Activated CD8-positive, alpha-beta T cell treated with anti-CD3 and anti-CD28 coated beads for 36 hours (primary cell): Measurements from ENCODE around the gene ITPR2. TPM values are rescaled to one million over a fixed set of nuclear protein-coding genes. Genes with fewer than 3 reads are reported as not detected.

Experiments
- ATAC-seq: fragments of 200-7000 bp; cut with Tn5 transposase; one replicate; pipeline ENCODE4 v1.10.0; 2021; ENCODE audit warnings: mild to moderate bottlenecking, moderate library complexity
- CTCF ChIA-PET: fragments of 350-600 bp; sonication (Branson Sonifier 250); formaldehyde crosslinking; loops from one replicate; lab custom pipeline; 2021; ENCODE audit warnings: antibody characterized with exemption; lab: Charles Lee
- POLR2A ChIA-PET: fragments of 350-600 bp; sonication (Branson Sonifier 250); formaldehyde crosslinking; loops from one replicate; lab custom pipeline; 2021; ENCODE audit warnings: antibody characterized with exemption; lab: Charles Lee
- DNase-seq: peaks from one replicate; pipeline ENCODE4 v3.0.0-alpha.2; 2020
- H3K27ac Mint-ChIP-seq: one replicate; pipeline ENCODE4 v1.8.0; 2021; ENCODE audit warnings: mild to moderate bottlenecking, mixed read lengths
- H3K27me3 Mint-ChIP-seq: one replicate; pipeline ENCODE4 v1.8.0; 2021; ENCODE audit warnings: mixed read lengths
- H3K36me3 Mint-ChIP-seq: one replicate; pipeline ENCODE4 v1.8.0; 2021; ENCODE audit warnings: low read depth, mixed read lengths
- H3K4me1 Mint-ChIP-seq: one replicate; pipeline ENCODE4 v1.8.0; 2021; ENCODE audit warnings: low read depth, mixed read lengths
- H3K4me3 Mint-ChIP-seq: one replicate; pipeline ENCODE4 v1.8.0; 2021; ENCODE audit warnings: mild to moderate bottlenecking, moderate library complexity, mixed read lengths
- H3K9me3 Mint-ChIP-seq: one replicate; pipeline ENCODE4 v1.8.0; 2021; ENCODE audit warnings: mixed read lengths
- CTCF ChIP-seq: fragments of 200-600 bp; IDR thresholded peaks from one replicate; pipeline ENCODE4 v1.8.0; 2022; ENCODE audit warnings: antibody characterized with exemption, mild to moderate bottlenecking
- intact Hi-C: fragments of 100-400 bp; cut with micrococcal nuclease; formaldehyde crosslinking; loops from one replicate; pipeline ENCODE4 v1.10.0; 2022
- total RNA-seq, 2 experiments: library from RNA; stranded (reverse); gene quantifications; one replicate each; pipeline ENCODE4 v1.2.3, GENCODE V29; 2021

ITPR2 gene
- total RNA-seq, 2 experiments from 2014 or later = 38.9 to 41.2 TPM

GRCh38 chr12:26642361-26642760 is 190.6 kb downstream of the ITPR2 start:
- peaks cover 16% of the 10 kb centered on the region for H3K36me3 Mint-ChIP-seq

DNA sequence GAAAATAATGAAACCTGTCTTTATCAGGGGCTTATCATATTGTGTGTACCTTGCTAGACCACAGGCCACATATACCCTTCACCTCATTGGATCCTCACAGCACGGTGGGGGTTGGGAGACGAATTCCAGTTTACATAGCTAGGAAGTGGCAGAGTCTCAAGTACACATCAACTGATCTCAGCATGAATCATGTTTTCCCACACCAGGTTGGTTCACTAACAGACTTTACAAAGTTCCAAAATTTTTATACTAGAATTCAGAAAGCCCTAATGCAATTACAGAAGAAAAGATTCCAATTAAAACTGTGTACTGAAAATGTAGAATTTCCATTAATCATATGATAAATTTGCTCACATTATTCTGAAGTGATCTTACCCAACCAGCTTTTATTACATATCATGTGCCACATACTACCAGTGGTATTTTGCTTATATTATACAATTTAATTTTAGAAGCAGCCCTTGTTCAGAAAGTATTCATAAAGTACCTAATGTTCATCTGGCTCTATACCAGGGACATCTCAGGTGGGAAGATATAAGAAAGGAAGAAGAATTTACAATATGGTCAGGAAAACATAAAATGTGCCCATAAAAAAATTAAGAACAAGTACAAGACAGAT is 196.2 kb downstream of the ITPR2 start:
- H3K27ac Mint-ChIP-seq = no peak overlapping the region
- no peaks in the 10 kb centered on the region for H3K27me3 Mint-ChIP-seq
- ATAC-seq (no peak), DNase-seq (no peak)
- H3K4me3 Mint-ChIP-seq = no peak overlapping the region
- intact Hi-C loops = no loop called here
- H3K4me1 Mint-ChIP-seq = peaks cover 8% of the 10 kb centered on the region
- ChIA-PET POLR2A (no interaction called here), CTCF (interaction anchor here (0.5 to 1.0 kb wide), 2 partner anchors 17 to 606 kb away, joined by 3 to 4 read pairs; no protein-coding TSS in a partner anchor)
- peaks cover 6% of the 10 kb centered on the region for H3K36me3 Mint-ChIP-seq
- no peaks in the 10 kb centered on the region for H3K9me3 Mint-ChIP-seq
- TF ChIP-seq CTCF = no peak

More at GRCh38 chr12:26642361-26642760, 190.6 kb downstream of the ITPR2 start:
- no peaks in the 10 kb centered on the region for H3K27me3 Mint-ChIP-seq
- DNase-seq = no peak
- ChIA-PET POLR2A (no interaction called here), CTCF (interaction anchor here (0.8 kb wide), 1 partner anchor 11 kb away, joined by 3 read pairs; no protein-coding TSS in a partner anchor)
- H3K4me3 Mint-ChIP-seq = no peak overlapping the region
- ATAC-seq = no peak
- H3K4me1 Mint-ChIP-seq = peaks cover 3% of the 10 kb centered on the region
- intact Hi-C loops = no loop called here
- H3K9me3 Mint-ChIP-seq = no peaks in the 10 kb centered on the region
- H3K27ac Mint-ChIP-seq = no peak overlapping the region
- TF ChIP-seq CTCF = no peak

GRCh38 chr12:26633591-26634210 is 199.3 kb downstream of the ITPR2 start:
- intact Hi-C loops = no loop called here
- peaks cover 8% of the 10 kb centered on the region for H3K4me1 Mint-ChIP-seq

DNA sequence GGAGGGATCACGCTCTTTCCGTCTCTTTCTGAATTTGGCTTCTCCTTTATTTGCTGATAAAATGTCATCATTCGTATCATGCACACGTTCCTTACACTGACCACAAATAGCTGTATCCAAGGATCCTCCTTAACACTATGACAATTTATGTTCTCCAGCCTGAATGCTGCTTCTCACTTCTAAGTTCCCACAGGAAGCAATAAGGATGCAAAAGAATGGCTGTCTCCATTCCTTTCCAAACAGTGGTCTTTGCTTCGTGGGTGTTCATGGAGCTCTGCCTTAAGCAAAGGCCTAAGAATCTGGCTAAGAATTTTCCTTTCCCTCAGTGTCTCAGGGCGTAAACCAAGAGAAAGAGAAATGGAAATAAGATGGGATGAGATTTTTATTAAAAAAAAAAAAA is 200.2 kb downstream of the ITPR2 start:
- Mint-ChIP-seq H3K36me3 (peaks cover 2% of the 10 kb centered on the region), H3K4me1 (peaks cover 8% of the 10 kb centered on the region), H3K27me3 (no peaks in the 10 kb centered on the region), H3K27ac (no peak overlapping the region), H3K4me3 (no peak overlapping the region), H3K9me3 (no peaks in the 10 kb centered on the region)
- ChIA-PET POLR2A (interaction anchor here (0.7 kb wide), 1 partner anchor 1936 kb away, joined by 3 read pairs; no protein-coding TSS in a partner anchor), CTCF (no interaction called here)
- no peak for DNase-seq
- intact Hi-C loops = no loop called here
- TF ChIP-seq CTCF = no peak
- ATAC-seq = no peak

More at GRCh38 chr12:26633591-26634210, 199.3 kb downstream of the ITPR2 start:
- Mint-ChIP-seq H3K9me3 (no peaks in the 10 kb centered on the region), H3K36me3 (peaks cover 2% of the 10 kb centered on the region), H3K27ac (no peak overlapping the region), H3K27me3 (no peaks in the 10 kb centered on the region), H3K4me3 (no peak overlapping the region)
- ATAC-seq (no peak), DNase-seq (peak; percentile 55)
- ChIA-PET POLR2A (no interaction called here), CTCF (no interaction called here)
- TF ChIP-seq CTCF = no peak

- ChIA-PET POLR2A (no interaction called here), CTCF (interaction anchor here (0.8 to 1.1 kb wide), 2 partner anchors 10 to 25 kb away, joined by 3 to 4 read pairs; no protein-coding TSS in a partner anchor)
- Mint-ChIP-seq H3K27me3 (no peaks in the 10 kb centered on the region), H3K4me3 (no peak overlapping the region), H3K4me1 (peaks cover 8% of the 10 kb centered on the region), H3K36me3 (peaks cover 7% of the 10 kb centered on the region), H3K9me3 (no peaks in the 10 kb centered on the region), H3K27ac (no peak overlapping the region)
- ATAC-seq (no peak), DNase-seq (no peak)
- intact Hi-C loops = no loop called here
- no peak for TF ChIP-seq CTCF
Observed at GRCh38 chr12:26631846-26632245, 201.1 kb downstream of the ITPR2 start.
